IPS-20b (cell line): ENCODE measurements around the gene ZNF710.

Source experiments
- H3K27ac ChIP-seq: one replicate; pipeline ENCODE4 v1.5.1; 2013; ENCODE audit warnings: low read length
- H3K27me3 ChIP-seq: 2 replicates; pipeline ENCODE4 v1.6.1; 2013; ENCODE audit warnings: mild to moderate bottlenecking, low read length, inconsistent platforms; ENCODE audit not compliant: insufficient read depth
- H3K36me3 ChIP-seq: 2 replicates; pipeline ENCODE4 v1.6.1; 2013; ENCODE audit warnings: low read depth, mild to moderate bottlenecking, inconsistent platforms, low read length, moderate library complexity; ENCODE audit not compliant: insufficient read depth
- H3K4me1 ChIP-seq: 2 replicates; pipeline ENCODE4 v1.6.1; 2013; ENCODE audit warnings: mild to moderate bottlenecking, control low read depth, inconsistent platforms, low read length, moderate library complexity; ENCODE audit not compliant: insufficient read depth
- H3K4me3 ChIP-seq: 2 replicates; pipeline ENCODE4 v1.5.1; 2013; ENCODE audit warnings: mild to moderate bottlenecking, low read length, inconsistent platforms
- H3K9ac ChIP-seq: 2 replicates; pipeline ENCODE4 v1.6.1; 2013; ENCODE audit warnings: low read depth, mild to moderate bottlenecking, inconsistent platforms, low read length, moderate library complexity
- H3K9me3 ChIP-seq: 2 replicates; pipeline ENCODE4 v1.6.1; 2013; ENCODE audit warnings: mild to moderate bottlenecking, low read depth, low read length, inconsistent platforms; ENCODE audit not compliant: insufficient read depth

Gene ZNF710

DNA sequence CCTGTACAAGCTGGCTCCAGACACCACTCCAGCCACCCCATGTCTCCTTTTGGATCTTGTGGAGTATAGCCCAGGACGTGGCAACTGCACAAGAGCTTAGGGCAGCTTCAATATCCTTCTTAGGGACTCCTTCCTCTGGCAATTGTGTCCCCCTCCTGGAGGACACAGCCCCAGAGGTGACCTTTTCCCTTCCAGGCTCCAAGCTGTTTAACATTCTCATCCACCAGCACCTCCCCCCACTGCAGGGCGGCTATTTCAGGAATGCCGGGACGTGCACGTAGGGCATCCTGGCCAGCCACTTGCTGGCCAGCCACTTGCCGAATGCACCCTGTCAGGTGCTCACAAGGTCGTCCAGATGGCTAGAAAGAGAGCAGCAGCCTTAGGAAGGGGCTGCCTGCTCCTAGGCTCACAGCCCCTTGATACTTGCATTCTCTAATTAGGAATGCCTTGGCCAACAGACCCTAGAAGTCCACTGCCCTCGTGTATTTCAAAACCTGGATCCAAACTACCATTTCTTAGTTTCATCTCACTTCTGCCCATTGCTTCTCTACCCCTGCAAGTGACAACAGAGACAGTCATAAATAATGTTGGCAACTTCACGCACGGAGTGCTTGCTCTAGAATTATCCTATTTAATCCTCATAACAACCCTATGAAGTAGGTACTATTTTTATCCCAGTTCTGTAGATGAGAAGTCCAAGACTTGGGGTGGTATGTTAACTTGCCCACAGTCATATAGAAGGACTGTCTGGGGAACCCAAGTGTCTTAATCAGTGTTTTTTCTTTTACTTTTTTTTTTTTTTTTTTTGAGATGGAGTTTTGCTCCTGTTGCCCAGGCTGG lies 125.7 kb downstream of the ZNF710 start:
- Histone ChIP-seq H3K9me3 (no peaks in the 10 kb centered on the region), H3K27ac (no peak overlapping the region), H3K36me3 (no peaks in the 10 kb centered on the region), H3K9ac (no peak overlapping the region), H3K4me3 (no peak overlapping the region), H3K4me1 (no peaks in the 10 kb centered on the region), H3K27me3 (no peaks in the 10 kb centered on the region)

DNA sequence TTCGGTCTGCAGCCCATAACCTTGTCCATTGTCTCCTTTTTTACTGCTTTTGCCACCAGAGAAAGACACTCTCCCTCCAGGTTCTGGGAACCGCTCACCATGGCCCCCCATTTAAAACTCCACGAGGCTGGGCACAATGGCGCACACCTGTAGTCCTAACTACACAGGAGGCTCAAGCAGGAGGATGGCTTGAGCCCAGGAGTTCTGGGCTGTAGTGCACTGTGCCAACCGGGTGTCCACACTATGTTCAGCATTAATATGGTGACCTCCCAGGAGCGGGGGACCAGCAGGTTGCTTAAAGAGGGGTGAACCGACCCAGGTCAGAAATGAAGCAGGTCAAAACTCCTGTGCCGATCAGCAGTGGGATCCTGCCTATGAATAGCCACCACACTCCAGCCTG lies 129.2 kb downstream of the ZNF710 start:
- H3K4me1 ChIP-seq: no peaks in the 10 kb centered on the region
- no peak overlapping the region for H3K4me3 ChIP-seq
- no peaks in the 10 kb centered on the region for H3K36me3 ChIP-seq
- no peak overlapping the region for H3K9ac ChIP-seq
- H3K9me3 ChIP-seq: no peaks in the 10 kb centered on the region
- no peak overlapping the region for H3K27ac ChIP-seq
- no peaks in the 10 kb centered on the region for H3K27me3 ChIP-seq
